Choroid plexus epithelial cell (primary cell): ENCODE measurements around the gene B4GALNT3.

Experiments
- DNase-seq: peaks from one replicate; pipeline ENCODE4 v3.0.0-alpha.2; 2010; ENCODE audit warnings: low read depth
- H3K4me3 ChIP-seq: 2 replicates; pipeline ENCODE4 v1.5.1; 2011; ENCODE audit warnings: low read depth, mild to moderate bottlenecking, control low read depth, low read length, moderate library complexity
- TF ChIP-seq, protein P1 (sequence below): conservative IDR thresholded peaks from 2 replicates; pipeline ENCODE4 v1.5.1; 2011; ENCODE audit warnings: low read depth, mild to moderate bottlenecking, control low read depth, inconsistent platforms, low read length, moderate library complexity

Gene B4GALNT3

DNA sequence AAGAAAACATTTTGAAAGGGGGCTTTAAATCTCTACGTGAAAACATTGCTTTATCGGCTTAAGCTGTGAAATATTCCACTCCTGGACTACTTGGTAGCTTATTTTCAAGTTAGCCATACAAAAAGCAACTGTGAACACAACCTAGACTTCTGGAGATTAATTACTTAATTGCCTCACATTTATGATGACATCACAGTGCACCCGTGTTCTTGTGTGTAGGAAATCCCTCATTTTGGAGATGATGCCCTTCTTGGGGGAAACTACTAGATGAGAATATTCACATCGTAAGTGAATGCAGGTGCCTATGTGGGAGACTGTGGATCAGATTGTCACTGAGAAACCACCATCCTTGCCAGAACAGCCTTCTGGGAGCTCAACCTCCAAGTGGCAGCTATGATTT is 10.5 kb upstream of the B4GALNT3 start:
- TF ChIP-seq, protein P1, sequence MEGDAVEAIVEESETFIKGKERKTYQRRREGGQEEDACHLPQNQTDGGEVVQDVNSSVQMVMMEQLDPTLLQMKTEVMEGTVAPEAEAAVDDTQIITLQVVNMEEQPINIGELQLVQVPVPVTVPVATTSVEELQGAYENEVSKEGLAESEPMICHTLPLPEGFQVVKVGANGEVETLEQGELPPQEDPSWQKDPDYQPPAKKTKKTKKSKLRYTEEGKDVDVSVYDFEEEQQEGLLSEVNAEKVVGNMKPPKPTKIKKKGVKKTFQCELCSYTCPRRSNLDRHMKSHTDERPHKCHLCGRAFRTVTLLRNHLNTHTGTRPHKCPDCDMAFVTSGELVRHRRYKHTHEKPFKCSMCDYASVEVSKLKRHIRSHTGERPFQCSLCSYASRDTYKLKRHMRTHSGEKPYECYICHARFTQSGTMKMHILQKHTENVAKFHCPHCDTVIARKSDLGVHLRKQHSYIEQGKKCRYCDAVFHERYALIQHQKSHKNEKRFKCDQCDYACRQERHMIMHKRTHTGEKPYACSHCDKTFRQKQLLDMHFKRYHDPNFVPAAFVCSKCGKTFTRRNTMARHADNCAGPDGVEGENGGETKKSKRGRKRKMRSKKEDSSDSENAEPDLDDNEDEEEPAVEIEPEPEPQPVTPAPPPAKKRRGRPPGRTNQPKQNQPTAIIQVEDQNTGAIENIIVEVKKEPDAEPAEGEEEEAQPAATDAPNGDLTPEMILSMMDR, result no peak
- no peak overlapping the region for H3K4me3 ChIP-seq
- no peak for DNase-seq

DNA sequence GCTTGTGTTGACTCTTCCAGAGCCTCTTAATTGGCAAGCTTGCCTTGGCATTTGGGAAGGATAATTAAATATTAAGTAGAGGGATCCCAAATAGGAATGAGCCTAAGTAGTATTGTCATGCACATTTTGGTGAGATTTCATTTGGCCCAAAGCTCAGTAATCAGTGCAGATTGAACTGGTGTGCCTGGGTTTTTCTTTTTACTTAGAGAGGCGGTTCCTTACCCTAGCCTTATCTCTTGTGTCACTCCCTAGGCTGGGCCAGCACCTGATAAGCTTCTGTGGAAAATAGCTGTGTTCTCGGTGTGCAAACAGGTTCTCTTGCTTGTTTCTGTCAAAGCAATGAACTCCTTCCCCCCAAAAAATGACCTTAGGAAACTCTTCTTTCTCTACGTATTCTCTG is 9.3 kb upstream of the B4GALNT3 start:
- DNase-seq, result no peak
- no peak overlapping the region for H3K4me3 ChIP-seq
- TF ChIP-seq, protein P1, result no peak

DNA sequence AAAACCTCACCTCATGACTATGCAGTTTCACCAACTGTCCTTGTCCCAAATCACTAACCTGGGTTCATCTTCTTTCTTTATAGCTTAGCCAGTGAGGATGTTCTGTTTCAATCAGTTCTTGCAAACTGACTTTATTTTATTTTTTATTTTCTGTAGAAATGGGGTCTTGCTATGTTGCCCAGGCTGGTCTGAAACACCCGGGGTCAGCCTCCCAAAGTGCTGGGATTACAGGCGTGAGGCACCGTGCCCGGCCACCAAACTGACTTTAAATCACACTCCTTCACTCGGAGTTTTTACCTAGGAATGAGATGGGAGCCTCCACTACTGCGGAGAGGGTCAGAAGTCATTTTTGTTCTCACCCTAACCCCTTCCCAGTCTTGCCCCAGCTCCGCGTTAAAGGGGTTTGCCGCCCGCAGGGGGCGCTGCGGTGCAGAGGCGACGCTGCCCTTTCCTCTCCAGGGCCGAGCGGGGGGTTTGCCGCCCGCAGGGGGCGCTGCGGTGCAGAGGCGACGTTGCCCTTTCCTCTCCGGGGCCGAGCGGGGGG is 7.0 kb upstream of the B4GALNT3 start:
- no peak overlapping the region for H3K4me3 ChIP-seq
- TF ChIP-seq, protein P1, result peak; percentile 48
- no peak for DNase-seq

DNA sequence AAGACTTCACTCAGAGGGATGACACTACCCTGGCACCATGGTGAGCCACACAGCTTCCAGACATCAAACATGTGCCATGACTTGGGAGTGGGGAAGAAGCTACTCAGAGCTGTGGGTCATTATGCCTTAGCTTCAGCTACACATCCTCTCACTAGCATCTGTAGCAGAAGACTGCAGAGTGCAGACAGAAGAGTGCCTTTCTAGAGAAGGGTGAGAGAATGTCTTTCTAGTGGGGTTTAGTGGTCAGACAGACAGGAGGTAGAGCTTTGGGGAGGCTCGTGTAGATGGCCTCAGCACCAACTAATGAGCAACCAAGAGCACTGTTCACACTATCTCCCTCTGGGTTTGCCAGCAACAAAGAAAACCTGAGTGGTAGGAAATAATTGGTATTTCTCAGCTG is 4.9 kb upstream of the B4GALNT3 start:
- DNase-seq, result no peak
- TF ChIP-seq, protein P1, result no peak
- H3K4me3 ChIP-seq, result no peak overlapping the region

DNA sequence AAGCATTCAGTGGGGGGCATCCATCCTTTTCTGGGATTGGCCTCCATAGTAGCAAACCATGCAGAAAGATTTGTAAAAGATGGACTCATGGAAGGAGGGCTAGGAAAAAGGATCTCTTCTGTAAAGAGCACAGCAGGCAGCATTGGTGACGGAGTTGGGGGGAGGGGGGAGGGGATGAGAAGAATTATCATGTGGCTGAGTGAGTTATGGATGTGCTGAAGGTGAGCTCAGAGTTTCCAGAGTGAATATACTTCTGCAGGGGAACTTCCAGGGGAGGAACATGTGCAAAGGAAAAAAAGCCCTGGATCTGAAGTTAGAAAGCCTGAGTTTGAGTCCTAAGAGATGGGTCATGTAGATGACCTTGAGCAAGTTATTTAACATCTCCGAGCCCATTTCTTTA is 3.9 kb upstream of the B4GALNT3 start:
- TF ChIP-seq, protein P1, result no peak
- DNase-seq, result no peak
- no peak overlapping the region for H3K4me3 ChIP-seq

DNA sequence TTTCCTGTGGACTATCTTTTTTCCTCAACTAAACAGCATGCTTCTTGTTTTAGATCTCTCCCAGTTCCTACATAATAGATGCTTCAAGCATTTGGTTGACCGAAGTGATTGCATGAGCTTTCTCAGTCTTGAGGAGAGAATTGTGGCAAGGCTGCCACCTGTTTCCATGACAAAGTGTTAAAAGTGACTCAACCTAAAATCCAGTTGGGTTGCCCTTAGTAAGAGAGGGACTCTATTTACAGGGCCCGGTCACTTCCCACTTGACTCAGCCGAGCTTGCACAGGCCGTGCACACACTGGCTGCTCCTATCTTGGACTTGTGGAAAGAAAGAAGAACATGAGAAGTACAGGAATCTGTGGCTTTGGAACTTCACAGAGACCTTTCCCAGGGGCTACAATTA is 2.1 kb upstream of the B4GALNT3 start:
- TF ChIP-seq, protein P1, result no peak
- no peak overlapping the region for H3K4me3 ChIP-seq
- DNase-seq, result no peak

DNA sequence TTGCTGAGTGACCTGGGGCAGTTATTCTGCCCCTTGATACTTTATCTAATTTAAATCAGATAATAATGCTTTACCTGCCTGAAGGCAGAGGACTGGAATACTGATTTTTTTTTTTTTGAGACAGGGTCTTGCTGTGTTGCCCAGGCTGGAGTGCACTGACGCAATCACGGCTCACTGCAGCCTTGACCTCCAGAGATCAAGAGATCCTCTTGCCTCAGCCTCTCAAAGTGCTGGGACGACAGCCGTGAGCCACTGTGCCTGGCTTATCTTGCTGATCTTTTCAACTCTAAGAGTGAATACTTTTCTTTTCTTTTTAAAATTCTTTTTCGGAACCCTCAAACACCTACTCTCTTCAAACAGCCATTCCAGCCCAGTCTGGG is 699 bp upstream of the B4GALNT3 start:
- H3K4me3 ChIP-seq, result no peak overlapping the region
- TF ChIP-seq, protein P1, result no peak
- no peak for DNase-seq
